HG03025 (cell line): ENCODE measurements around the gene CFAP92.
"Not testable (repeated sequence)": the region's sequence is repeated elsewhere in the genome, so short reads cannot be mapped to it uniquely, and the experiment has no call there.

ENCODE experiments used
- ATAC-seq: cut with Tn5 transposase; IDR thresholded peaks from one replicate; pipeline ENCODE4 v1.9.1; 2021; ENCODE audit warnings: mild to moderate bottlenecking, moderate library complexity; ENCODE audit not compliant: unreplicated experiment, low FRiP score

Gene CFAP92

DNA sequence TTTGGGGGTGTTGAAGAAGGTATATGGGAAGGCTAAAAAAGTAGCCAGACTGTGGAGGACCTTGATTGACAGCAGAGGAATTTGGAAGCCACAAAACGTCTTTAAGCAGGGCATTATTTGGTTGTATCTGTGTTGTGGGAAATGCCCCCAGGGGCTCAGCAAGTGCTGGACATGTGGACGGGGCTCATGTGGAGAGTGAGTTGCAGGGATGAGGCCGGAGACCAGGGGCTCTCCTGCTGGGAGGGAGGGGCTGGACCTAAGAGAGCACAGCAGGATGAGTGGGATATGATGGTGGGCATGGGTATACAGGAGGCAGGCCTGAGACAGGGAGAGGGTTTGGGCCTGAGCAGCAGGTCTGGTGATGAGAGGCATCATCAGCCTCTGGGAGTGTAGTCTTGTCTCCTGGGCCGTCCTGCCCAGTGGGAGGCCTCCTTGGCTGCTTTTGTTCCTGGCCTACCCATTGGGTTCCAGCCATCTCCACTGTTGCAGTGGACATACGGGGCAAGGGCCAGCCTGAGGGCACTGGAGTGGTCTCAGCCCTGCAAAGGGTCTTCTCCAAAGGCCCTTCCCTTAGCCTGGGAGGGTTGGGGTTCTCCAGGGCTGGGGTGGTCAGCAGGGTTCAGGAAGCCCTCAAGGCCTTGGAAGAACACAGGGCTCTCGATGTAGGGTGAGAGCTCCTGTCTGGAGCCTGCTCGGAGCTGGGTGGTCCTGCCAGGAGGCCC is 86.9 kb downstream of the CFAP92 start:
- ATAC-seq, result no peak

DNA sequence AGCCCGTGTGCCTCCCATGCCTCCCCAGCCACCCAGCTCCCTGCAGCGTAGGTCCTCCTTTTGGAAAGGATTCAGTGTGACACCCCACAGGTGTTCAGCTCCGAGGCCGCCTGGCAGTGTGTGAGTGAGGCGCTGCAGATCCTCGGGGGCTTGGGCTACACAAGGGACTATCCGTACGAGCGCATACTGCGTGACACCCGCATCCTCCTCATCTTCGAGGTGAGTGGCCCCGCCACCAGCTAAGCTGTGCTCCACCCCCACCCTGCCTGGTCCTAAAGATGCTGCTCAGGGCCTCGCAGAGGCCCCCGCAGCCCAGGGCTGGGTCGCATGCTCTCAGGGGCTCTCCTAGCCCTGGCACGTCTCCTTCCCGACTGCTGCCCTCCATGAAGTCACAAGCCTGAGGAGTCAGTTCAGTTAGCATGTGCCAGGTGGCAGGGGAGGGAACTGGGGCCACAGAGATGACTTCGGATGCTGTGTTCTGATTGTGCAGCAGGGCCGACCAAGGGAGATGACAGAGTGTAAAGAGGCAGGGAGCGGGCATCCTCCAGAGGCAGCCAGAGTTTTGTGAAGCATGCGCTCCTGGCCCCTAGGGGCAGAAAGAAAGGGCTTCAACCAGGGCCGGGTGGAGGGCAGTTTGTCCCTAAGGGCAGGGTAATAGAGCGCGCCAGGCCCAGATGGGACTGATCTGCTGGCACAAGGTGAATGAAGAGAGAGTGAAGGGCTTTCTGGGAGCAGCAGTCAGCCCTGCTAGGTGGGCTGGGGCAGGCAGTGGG is 87.7 kb downstream of the CFAP92 start:
- ATAC-seq, result no peak

DNA sequence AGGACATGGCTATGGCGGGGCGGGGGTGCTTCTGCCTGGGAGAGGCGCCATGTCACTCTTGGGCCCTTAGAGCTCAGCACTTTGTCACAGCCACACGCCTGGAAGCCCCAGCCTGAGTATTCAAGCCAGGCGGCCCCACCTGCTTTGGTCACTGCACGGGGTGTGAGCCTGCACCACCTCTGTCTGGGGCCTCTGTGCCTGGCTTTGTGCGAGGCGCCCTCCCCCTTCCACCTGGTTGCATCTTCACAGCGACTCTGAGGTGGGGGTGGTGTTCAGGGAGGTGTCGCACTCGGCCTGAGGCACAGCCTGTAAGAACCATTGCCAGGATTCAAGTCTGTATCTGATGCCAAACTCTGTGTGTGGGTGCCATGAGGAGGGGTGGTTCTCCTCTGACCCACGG is 90.4 kb downstream of the CFAP92 start:
- no peak for ATAC-seq

DNA sequence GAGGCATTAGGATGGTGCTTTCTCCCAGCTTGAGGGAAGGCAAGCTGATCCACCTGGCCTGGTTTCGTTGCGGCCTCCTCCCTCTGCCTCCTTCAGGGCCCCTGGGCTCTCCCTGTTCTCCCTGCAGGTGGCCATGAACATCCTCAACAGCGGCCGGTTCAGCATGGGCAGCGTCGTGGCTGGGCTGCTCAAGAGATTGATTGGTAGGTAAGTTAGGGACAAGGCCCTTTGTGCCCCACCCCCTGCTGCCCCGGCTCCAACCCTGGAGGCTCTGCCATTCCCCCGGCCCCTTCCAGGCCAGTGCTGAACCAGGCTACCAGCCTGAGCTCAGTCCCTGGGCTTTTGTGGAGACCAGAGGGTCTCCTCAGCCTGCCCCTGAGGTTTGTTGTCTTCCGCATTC is 91.5 kb downstream of the CFAP92 start:
- ATAC-seq, result no peak

DNA sequence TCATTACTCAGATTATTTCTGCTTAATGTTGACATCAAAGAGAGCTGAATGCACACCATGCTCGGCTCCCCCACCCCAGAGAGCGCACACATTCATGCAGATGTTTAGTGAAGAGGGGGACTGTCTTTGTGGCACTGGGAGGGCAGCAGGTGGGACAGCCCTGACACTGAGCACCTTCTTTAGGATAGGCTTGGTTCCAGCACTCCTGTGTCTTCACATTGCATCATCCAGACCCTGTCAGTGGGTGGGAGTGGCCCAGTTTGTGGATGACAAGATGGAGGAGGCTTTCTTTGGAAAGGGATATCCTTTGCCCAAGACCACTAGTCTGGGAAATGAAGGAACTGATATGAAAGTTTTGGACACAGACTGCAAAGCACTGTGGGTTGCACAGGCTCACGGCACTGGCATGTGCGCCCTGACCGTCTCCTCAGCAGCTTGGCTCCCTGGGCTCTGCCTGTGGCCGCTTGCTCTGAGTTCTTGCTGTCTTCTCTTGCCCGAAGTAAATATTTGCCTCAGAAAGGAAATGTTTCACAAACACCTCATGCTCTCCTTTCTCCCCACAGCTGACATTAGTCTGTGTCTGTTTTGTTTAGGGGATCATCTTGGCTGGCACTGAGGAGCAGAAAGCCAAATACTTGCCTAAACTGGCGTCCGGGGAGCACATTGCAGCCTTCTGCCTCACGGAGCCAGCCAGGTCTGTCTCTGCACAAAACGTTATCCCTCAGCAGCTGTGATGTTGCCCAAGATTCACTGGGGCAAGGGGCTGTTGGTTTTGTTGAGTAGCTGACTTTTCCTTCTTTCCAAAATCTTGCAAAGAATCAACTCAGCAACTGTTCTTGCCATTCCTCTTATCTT is 97.8 kb downstream of the CFAP92 start:
- ATAC-seq, result no peak

DNA sequence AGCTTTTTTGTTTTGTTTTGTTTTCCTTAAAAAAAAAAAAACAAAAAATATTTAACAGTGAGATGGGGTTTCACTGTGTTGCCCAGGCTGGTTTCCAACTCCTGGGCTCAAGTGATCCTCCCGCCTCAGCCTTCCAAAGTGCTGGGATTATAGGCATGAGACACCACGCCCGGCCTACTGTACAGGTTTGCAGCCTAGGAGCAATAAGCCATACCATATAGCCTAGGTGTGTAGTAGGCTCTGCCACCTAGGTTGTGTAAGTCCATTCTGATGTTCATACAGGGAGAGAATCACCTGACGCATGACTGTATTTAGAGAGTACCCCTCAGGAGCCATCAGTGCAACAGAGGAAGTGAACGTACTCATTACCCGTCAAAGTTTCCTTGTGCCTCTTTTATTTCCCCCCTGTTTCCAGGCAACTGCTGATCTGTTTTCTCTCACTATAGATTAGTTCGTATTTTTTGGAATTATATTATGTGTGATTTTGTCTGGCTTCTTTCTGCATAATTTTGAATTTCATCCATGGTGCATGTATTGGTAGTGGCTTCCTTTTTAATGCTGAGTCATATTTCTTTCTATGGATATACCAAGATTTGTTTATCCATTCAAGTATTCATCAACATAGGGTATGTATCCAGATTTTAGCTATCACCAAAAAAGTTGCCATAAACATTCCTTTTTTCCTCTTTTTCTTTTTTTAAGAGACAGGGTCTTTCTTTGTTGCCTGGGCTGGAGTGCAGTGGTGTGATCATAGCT is 104.6 kb downstream of the CFAP92 start:
- no peak for ATAC-seq

DNA sequence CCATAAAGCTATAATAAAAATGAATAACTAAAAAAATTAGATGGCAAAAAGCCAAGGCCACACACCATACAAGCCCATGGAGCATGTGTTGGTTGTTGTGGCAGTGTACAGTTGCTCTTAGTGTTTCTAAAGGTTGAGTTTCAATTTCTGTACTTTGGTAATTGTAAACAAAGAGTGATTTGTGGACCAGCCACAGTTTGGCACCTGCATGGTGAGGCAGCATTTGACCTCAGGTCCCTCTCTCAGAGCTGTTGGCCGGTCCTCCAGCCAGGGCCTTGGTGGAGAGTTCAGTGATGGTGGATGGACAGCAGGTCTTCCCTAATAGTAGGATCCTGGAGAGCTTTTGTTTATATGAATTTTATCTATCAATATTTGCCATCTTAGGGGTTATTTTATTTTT is 108.9 kb downstream of the CFAP92 start:
- no peak for ATAC-seq

DNA sequence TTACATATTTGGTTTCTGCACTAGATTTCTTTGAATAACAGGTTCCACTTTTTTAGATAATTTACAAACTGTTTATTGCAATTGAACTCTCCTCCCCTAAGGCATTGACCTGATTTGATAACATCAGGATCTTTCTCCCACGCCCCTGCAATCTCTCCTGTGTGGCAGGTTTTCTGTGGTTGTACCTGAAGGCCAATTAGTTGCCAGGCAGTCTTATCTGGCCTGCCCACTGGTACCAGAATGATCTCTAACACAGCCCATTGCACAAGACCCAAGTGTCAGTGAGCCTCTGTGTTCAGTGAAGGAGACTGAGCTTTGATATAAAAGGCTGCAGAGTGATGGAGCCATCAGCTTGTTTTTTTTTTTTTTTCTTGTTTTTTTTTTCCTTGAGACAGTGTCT is 111.2 kb downstream of the CFAP92 start:
- ATAC-seq, result no peak

DNA sequence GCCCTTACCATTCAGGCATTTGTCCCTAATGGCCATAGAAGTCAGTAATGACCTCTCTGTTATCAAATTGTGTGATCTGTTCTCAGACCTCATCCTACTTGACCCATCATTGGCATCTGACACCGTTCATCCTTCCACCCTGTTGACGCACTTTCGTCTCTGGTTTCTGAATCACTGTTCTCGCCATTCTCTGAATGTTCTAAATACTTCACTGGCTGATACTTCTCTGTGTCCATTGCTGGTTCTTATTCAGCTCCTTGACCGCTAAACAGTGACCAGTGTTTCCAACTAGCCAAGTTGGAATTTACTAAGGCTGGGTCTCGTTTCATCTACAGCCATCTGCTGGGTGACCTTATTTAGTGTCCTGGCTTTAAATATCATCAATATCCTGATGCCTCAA is 112.3 kb downstream of the CFAP92 start:
- ATAC-seq, result no peak

DNA sequence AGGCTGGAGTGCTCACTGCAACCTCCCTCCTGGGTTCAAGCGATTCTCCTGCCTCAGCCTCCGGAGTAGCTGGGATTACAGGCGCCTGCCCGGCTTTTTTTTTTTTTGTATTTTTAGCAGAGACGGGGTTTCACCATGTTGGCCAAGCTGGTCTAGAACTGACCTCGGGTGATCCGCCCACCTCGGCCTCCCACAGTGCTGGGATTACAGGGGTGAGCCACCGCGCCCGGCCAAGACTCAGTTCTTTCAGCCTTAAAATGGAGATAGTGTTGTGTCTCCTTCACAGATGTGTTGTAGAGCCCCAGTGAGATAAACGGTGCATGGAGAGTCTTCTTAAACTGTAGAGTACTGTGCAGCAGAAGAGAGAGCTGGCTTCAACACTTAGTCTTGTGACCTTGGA is 113.4 kb downstream of the CFAP92 start:
- not testable (repeated sequence) for ATAC-seq

DNA sequence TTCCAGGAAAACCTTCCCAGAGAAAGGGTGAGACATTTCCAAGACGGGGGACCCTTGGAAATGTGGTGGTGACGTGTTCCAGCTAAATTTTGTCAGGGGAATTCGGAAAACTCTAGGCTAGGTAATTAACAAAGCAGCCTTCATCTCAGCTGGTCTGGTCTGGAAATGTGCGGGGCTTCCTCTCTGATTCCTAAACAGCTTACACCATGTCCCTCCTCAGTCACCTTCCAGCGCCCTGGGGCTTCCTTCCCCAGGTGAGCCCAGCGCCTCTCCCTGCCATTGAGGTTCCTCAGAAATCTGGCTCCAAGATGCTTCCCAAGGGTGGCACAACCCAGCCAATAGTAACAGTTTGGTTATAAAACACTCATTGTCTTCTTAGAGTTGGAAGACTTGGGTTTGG is 113.9 kb downstream of the CFAP92 start:
- no peak for ATAC-seq

DNA sequence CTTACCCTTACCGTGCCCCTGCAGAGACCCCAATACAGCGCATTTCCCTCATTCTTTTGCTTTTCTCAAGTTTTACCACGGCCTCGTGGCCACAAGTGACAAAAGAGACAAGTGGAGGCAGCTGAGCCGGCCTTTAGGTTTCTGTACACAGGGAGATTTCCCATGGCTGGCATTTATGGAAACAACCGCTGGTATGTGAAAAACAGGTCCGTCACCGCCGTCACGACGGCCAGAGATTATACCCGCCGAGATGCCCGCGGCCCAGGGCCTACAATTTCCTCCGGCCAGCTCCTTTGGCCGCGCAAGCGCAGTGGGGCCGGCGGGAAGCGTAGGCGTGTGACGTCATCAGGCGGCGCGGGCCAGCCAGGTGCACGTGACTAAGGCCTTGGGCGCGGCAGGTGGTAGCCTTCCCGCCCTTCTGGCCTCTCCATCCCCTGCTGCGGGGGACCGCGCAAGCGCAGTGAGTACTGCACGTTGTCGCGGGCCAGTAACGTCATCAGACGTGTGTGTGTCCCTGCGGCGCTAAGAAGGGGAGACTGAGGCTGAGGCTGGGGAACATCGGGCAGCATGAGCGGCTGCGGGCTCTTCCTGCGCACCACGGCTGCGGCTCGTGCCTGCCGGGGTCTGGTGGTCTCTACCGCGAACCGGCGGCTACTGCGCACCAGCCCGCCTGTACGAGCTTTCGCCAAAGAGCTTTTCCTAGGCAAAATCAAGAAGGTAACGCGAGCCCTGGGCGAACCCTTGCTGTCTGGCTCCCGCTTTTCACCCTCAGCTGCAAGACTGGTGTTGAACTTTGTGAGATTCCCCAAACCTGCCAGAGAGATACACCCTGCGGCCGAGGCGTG is 114.5 kb downstream of the CFAP92 start, which contains the start of gene ACAD9:
Gene ACAD9 (plus strand): TSS at position 496 of the 845 bp plus-strand sequence. CDS start 72 bp downstream, at position 568.
- peak; percentile 91 for ATAC-seq

DNA sequence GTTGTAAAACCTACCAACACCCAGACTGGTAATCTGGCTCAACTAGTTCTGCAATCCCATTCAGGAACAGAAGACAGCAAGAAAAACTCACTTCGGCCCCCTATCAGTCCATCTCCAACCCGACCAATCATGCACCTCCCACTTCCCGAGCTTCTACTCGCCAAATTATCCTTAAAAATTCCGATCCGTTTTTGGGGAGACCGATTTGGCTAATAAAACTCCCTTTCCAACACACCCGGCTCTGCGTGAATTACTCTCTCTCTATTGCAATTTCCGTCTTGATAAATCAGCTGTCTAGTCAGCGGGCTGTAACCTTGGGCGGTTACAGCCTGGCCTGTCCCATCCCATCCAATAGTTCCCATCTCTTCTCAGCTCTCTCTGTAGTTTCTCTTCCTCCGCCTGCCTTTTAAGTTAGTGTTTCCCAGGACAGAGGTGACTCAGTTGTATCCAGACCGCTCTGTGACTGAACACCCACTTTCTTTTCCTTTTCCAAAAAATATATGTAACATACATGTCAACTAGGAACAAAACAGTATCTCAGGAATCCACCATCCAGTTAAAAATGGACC is 115.2 kb downstream of the CFAP92 start:
- no peak for ATAC-seq

DNA sequence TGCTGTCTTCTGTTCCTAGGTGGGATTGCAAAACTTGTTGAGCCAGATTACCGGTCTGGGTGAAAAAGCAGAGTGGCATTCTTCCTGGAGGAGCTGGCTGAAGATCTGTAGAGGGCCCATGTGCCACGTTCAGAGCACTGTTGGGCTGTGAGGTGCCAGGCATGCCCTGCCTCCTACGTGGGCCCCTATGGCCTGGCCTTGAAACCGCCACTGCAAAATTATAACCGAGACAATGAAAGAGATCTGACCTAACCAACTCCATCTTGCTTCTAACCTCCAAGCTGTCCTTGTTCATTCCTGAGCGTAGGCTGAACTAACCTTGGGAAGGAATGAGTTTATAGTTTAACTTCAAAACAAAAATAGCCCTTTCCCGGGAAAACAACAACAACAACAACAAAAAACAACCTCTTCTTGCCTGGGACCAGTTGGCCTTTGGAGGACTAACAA is 115.8 kb downstream of the CFAP92 start:
- no peak for ATAC-seq

DNA sequence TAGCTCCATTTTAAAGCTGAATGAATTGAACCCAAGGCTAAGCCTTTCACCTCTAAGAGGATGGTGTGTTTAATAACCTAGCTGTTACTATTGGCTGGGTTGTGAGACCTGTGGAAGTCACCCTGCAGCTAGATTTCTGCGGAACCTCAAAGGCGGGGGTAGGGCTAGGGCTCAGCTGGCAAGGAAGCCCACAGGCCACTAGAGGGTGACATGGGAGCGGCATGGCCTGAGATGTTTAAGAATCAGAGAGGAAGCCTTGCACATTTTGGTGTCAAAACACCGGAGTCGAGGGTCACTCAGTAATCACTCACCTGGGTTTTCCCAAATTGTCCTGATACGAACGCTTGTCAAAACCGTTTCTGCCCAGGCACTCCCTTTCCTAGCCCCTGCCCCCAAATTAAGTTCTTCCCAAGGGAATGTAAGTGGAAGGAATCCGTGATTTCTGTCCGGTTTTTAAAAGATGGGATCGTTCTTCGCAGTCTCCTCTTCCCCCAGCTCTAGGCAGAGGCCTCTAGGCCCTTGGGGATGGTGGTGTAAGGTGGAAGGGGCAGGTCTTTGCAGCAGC is 118.2 kb downstream of the CFAP92 start:
- no peak for ATAC-seq

DNA sequence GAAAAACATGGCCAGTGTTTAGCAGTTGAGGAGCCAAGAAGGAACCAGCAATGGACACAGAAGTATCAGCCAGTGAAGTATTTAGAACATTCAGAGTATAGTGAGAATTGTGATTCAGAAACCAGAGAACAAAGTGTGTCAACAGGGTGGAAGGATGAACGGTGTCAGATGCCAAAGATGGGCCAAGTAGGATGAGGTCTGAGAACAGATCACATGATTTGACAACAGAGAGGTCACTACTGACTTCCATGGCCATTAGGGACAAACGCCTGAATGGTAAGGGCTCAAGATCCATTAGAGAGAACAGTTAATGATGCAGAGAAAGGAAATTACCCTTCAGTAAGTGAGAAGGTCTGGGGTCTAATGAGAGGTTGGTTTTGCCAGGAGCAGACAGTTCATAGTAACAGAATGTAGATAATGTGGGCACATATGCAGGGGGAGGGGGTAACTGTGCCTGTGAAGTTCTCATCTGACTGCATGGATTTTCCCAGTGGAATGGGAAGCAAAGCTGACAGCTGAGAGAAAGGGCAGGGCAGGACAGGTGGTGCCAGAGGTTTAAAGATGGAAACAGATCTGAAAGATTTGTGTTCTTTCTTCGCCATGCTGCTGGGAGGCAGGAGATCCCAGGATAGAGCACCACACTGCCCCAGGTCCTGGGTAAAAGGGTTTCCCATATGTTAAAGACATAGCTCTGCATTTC is 119.2 kb downstream of the CFAP92 start:
- no peak for ATAC-seq

DNA sequence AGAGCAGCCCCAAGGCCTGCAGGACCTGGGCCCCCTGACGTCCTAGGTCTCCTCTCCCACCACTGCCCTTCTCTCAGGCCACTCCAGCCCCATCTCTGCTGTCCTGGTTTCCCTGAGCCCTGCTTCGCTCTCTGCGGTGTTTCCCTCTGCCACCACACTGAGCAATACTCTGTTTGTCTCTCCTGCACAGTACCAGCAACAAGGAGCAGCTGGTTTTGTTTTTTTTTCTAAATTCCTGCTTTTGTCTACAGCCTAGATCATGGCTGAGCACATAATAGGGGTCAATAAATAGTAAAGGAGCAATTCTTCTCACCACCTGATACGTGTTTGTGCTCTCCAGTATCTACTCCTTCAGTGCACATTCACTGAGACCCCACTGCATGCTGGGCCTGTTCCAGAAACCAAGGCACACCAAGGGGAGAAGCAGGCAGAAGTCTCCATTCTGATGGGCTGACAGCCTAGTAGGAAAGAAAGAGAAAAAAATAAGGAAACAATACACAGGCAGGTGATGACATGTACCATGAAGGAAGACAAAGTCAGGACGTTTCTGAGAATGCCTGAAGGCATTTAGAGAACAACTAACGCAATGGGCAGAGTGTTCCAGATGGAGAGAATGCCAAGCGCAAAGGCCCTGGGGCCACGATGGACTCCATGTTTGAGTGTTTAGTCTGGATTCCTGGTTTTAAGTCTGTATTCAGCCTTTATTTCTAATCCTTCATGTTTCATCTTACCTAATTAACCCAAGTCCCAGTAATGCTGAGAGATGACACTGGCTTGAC is 120.4 kb downstream of the CFAP92 start:
- no peak for ATAC-seq
